GM12801 (cell line): ENCODE results near the gene GMDS.

Source experiments
- TF ChIP-seq, protein P1 (sequence below): IDR thresholded peaks from one replicate; pipeline ENCODE4 v1.5.1; 2011; ENCODE audit warnings: control low read depth; ENCODE audit not compliant: insufficient read length; ENCODE audit errors: extremely low read depth

The GMDS gene

DNA sequence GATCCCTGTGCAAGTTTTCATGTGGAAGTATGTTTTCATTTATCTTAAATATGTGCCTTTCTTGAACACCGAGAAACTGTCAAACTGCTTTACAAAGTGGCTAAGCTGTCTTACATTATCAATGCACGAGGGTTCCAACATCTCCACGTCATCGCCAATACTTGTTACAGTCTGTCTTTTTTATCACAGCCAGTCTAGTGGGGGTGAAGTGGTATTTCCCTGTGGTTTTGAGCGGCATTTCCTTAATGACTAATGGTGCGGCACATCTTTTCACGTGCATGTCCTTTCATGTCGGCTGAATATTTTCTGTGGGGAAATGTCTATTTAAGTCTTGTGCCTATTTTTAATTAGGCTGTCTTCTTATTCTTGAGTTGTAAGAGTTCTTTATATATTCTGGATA lies 355.3 kb downstream of the GMDS start:
- TF ChIP-seq, protein P1, sequence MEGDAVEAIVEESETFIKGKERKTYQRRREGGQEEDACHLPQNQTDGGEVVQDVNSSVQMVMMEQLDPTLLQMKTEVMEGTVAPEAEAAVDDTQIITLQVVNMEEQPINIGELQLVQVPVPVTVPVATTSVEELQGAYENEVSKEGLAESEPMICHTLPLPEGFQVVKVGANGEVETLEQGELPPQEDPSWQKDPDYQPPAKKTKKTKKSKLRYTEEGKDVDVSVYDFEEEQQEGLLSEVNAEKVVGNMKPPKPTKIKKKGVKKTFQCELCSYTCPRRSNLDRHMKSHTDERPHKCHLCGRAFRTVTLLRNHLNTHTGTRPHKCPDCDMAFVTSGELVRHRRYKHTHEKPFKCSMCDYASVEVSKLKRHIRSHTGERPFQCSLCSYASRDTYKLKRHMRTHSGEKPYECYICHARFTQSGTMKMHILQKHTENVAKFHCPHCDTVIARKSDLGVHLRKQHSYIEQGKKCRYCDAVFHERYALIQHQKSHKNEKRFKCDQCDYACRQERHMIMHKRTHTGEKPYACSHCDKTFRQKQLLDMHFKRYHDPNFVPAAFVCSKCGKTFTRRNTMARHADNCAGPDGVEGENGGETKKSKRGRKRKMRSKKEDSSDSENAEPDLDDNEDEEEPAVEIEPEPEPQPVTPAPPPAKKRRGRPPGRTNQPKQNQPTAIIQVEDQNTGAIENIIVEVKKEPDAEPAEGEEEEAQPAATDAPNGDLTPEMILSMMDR = no peak

DNA sequence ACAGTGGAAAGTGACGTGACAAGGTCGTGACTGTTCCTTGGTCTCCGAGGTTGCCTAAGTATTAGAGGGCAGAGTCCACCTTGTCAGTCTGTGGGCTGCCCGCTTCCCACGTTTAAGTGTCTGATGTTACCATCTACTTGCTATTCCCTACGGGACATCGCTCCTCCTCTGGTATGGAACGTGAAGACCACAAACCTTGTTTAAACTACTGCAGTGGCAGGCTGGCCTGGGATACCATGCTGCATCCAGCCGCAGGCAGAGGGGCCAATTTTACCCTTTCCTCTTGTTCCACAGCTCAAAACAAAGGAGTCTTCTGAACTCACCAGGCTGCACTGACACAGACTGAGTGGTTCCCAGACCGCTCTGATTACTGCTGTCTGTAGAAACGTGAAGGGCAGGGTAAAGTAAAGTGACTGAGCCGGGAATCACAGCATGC lies 359.8 kb downstream of the GMDS start:
- TF ChIP-seq, protein P1 = no peak

DNA sequence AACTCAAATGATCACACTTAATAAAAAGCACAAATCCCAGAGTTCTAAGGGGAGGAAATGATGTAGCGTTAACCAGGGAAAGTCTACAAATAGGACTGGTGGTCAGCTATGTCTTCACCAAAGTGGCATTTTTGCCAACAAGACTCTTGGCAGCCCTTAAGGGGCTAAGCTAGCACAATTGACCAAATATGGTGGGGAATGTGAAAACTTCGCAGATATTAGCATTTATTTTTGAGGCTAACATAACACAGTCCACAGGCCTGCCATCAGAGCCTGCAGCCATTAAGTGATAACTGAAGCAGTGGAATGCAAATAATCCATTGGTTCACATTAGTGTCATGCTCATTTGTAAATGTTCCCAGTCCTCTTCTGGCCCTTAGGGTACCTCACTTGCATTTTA lies 361.1 kb downstream of the GMDS start:
- TF ChIP-seq, protein P1 = no peak

DNA sequence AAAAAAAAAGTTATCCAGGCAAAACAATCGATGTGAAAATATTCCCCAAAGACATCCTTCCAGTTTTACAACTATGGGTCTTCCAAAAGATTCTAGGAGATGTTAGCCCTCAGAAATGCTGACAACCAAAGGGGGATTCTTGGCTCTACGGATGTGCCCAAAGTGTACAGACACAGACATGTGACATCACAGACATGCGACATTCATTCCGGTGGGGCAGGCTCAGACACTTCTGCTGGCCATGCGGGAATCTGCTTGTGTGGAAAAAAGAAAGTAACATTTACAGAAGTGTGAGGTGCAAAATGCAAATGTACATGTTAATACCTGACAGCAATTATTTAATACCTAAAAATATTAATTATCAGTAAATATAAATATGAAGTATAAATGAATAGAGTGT lies 367.1 kb downstream of the GMDS start:
- TF ChIP-seq, protein P1 = no peak

DNA sequence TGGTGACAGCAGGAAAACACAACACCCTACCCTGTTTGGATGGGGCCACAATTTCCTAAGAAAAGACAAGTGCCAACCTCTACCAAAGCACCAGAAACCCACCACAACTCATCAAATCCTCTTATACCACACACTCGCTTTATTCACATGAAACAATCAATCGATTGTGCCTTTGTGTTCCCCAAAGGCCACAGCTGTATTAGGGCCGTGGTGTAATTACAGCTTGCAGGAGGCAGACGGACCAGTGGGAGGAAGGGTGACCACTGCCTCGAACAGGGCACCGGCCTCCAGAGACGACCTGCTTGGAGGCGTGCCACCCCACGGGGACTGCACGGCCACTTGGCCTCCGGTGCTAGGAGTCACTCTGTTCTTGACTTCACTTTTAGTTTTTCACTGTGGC lies 371.6 kb downstream of the GMDS start:
- TF ChIP-seq, protein P1 = no peak

DNA sequence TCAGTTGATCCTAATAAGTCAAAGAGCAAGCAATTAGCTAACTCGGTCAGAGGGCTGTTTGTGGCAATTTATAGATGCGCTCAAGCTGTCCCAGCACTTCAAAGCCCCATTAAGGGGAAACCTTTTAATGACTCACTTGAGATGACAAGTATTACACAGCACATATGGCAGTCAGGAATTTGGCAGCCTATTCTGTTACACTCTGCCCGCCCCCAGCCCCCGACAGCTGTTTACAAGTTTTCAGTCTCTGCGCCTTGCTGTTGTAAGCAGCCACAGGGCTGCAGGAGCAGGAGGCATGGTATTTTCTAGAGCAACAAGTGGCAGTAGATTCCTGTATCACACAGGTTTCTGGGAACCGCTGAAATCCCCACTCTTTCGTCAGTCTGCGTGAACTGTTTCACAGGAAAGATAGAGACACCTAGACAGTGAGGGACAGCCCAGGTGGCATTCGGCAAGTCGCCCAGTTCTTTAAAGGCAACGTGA lies 372.7 kb downstream of the GMDS start:
- TF ChIP-seq, protein P1 = no peak

DNA sequence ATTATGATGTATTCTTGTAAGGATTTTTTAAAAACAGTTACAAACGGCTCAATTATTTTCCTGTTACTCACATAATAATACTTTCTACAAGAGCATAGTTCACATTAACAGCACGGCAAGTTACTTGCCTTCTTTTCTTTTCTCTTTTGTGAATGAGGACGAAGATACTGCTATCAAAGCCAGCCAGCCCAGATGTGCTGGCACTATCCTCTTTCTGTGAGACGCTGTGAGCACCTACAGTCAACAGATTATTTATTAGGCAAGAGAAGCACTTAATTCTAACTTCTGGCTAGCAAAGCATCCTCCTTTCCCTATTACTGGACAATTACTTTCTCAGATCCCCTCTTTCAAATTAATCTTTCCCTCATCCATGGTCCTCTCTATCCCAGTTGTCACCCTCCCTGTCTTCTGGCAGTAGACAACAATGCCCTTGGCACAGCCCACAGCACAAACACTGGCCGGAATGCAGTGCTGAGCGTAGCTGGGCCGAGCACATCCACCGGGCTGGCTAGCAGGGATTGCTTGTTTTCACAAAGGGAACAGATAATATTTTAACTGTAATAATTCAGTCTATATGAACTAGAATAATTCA lies 373.6 kb downstream of the GMDS start:
- TF ChIP-seq, protein P1 = no peak

DNA sequence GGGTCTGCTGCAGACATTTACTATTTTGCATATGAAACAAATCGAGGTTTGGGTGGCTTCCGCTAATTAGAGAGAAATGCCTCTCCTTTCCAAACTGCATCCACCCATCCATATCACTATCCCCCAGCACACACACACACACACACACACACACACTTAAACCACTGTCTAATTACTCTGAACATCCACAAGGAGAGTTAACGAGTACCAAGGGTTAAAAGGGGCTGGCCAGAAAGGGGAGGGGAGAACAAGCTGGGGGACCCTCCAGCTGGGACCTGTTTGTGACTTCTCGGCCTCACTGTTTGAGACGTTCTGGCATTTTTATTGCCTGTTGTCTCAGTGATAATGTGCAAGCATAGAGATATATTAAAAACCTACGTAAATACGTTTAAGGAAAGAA lies 374.5 kb downstream of the GMDS start:
- TF ChIP-seq, protein P1 = no peak
